H9 (cell line): ENCODE data around the gene CHD9. TPM values are rescaled to one million over a fixed set of nuclear protein-coding genes. Genes with fewer than 3 reads are reported as not detected.
A peak's percentile ranks its signal among the peaks of the same experiment; 100 is the strongest.

Source experiments
- DNase-seq: peaks from one replicate; pipeline ENCODE4 v3.0.0-alpha.2; 2017
- H2AFZ ChIP-seq: one replicate; pipeline ENCODE4 v1.6.1; 2013; ENCODE audit warnings: mild to moderate bottlenecking, low read length, control low read depth, moderate library complexity
- H2AK5ac ChIP-seq: 2 replicates; pipeline ENCODE4 v1.6.1; 2013; ENCODE audit warnings: low read length, control low read depth, mixed read lengths; ENCODE audit not compliant: insufficient read length
- H2BK120ac ChIP-seq: one replicate; pipeline ENCODE4 v1.6.1; 2013; ENCODE audit warnings: low read depth, mild to moderate bottlenecking, low read length, control low read depth, inconsistent platforms; ENCODE audit not compliant: poor library complexity, severe bottlenecking
- H2BK12ac ChIP-seq: 2 replicates; pipeline ENCODE4 v1.6.1; 2013; ENCODE audit warnings: low read length, control low read depth, mixed read lengths, low read depth; ENCODE audit not compliant: insufficient read length
- H2BK15ac ChIP-seq: 2 replicates; pipeline ENCODE4 v1.6.1; 2013; ENCODE audit warnings: low read depth, low read length, control low read depth
- H2BK20ac ChIP-seq: one replicate; pipeline ENCODE4 v1.6.1; 2013; ENCODE audit warnings: low read depth, mild to moderate bottlenecking, low read length, control low read depth, inconsistent platforms; ENCODE audit not compliant: poor library complexity, severe bottlenecking
- H2BK5ac ChIP-seq: 2 replicates; pipeline ENCODE4 v1.6.1; 2013; ENCODE audit warnings: low read length, control low read depth, mixed read lengths; ENCODE audit not compliant: insufficient read length
- H3K14ac ChIP-seq: 2 replicates; pipeline ENCODE4 v1.6.1; 2013; ENCODE audit warnings: low read length, control low read depth; ENCODE audit not compliant: insufficient read depth
- H3K18ac ChIP-seq: 2 replicates; pipeline ENCODE4 v1.6.1; 2013; ENCODE audit warnings: low read depth, mild to moderate bottlenecking, mixed read lengths, low read length, control low read depth; ENCODE audit not compliant: insufficient read length
- H3K23ac ChIP-seq: 2 replicates; pipeline ENCODE4 v1.6.1; 2013; ENCODE audit warnings: low read length, control low read depth, mixed read lengths, low read depth; ENCODE audit not compliant: insufficient read length
- H3K23me2 ChIP-seq: 2 replicates; pipeline ENCODE4 v1.6.1; 2013; ENCODE audit warnings: low read depth, mild to moderate bottlenecking, mixed read lengths, low read length, control low read depth; ENCODE audit not compliant: insufficient read length, poor library complexity, severe bottlenecking
- H3K27ac ChIP-seq: 2 replicates; pipeline ENCODE4 v1.5.1; 2013; ENCODE audit warnings: low read length, control low read depth, mixed read lengths, low read depth; ENCODE audit not compliant: insufficient read length
- H3K27me3 ChIP-seq: 2 replicates; pipeline ENCODE4 v1.6.1; 2013; ENCODE audit warnings: low read length, control low read depth, inconsistent platforms; ENCODE audit not compliant: insufficient read depth
- H3K4ac ChIP-seq: 2 replicates; pipeline ENCODE4 v1.6.1; 2013; ENCODE audit warnings: low read depth, mild to moderate bottlenecking, control low read depth, inconsistent platforms, low read length, moderate library complexity
- H3K4me1 ChIP-seq: 2 replicates; pipeline ENCODE4 v1.6.1; 2013; ENCODE audit warnings: low read length, control low read depth, inconsistent platforms; ENCODE audit not compliant: insufficient read depth
- H3K4me2 ChIP-seq: 2 replicates; pipeline ENCODE4 v1.6.1; 2013; ENCODE audit warnings: low read length, control low read depth, mixed read lengths; ENCODE audit not compliant: insufficient read length, insufficient read depth
- H3K56ac ChIP-seq: 2 replicates; pipeline ENCODE4 v1.6.1; 2013; ENCODE audit warnings: low read depth, mild to moderate bottlenecking, mixed read lengths, low read length, control low read depth; ENCODE audit not compliant: insufficient read length
- H3K79me1 ChIP-seq: 2 replicates; pipeline ENCODE4 v1.6.1; 2013; ENCODE audit warnings: low read depth, mild to moderate bottlenecking, moderate library complexity, low read length, control low read depth, inconsistent platforms; ENCODE audit not compliant: insufficient read depth, poor library complexity, severe bottlenecking
- H3K79me2 ChIP-seq: 2 replicates; pipeline ENCODE4 v1.6.1; 2013; ENCODE audit warnings: low read length, control low read depth, inconsistent platforms; ENCODE audit not compliant: insufficient read depth
- H3K9ac ChIP-seq: 2 replicates; pipeline ENCODE4 v1.6.1; 2013; ENCODE audit warnings: low read length, control low read depth, mixed read lengths; ENCODE audit not compliant: insufficient read length; ENCODE audit errors: extremely low read depth
- H3K9me3 ChIP-seq: one replicate; pipeline ENCODE4 v1.6.1; 2013; ENCODE audit warnings: low read depth, low read length, inconsistent platforms; ENCODE audit not compliant: control insufficient read depth
- H3T11ph ChIP-seq: one replicate; pipeline ENCODE4 v1.6.1; 2013; ENCODE audit warnings: mild to moderate bottlenecking, low read length, control low read depth, inconsistent platforms
- H4K20me1 ChIP-seq: one replicate; pipeline ENCODE4 v1.6.1; 2013; ENCODE audit not compliant: control insufficient read depth, insufficient read length, insufficient read depth
- H4K5ac ChIP-seq: 2 replicates; pipeline ENCODE4 v1.6.1; 2013; ENCODE audit warnings: low read depth, mild to moderate bottlenecking, mixed read lengths, low read length, control low read depth; ENCODE audit not compliant: insufficient read length
- H4K8ac ChIP-seq: replicated peaks from 2 replicates; pipeline ENCODE4 v1.6.1; 2013; ENCODE audit warnings: low read length, control low read depth, mixed read lengths, low read depth; ENCODE audit not compliant: insufficient read length
- H4K91ac ChIP-seq: 2 replicates; pipeline ENCODE4 v1.6.1; 2013; ENCODE audit warnings: low read depth, mild to moderate bottlenecking, moderate library complexity, mixed read lengths, low read length, control low read depth; ENCODE audit not compliant: insufficient read length
- H3K27ac Mint-ChIP-seq, 3 experiments: 2 replicates in 2 of 3; 3 replicates in 1 of 3; pipeline ENCODE4 v1.8.0; 2020 to 2021; ENCODE audit warnings: mixed read lengths in 3 of 3, mild to moderate bottlenecking in 1 of 3, moderate library complexity in 1 of 3
- H3K27me3 Mint-ChIP-seq: 2 replicates; pipeline ENCODE4 v1.8.0; 2021; ENCODE audit warnings: low read depth, mild to moderate bottlenecking, moderate library complexity, mixed read lengths
- H3K36me3 Mint-ChIP-seq, 3 experiments: 2 replicates in 2 of 3; 3 replicates in 1 of 3; pipeline ENCODE4 v1.8.0; 2020 to 2021; ENCODE audit warnings: low read depth in 3 of 3, mixed read lengths in 3 of 3; ENCODE audit not compliant: insufficient read depth in 1 of 3
- H3K4me1 Mint-ChIP-seq, 2 experiments: 2 replicates each; pipeline ENCODE4 v1.8.0; 2020; ENCODE audit warnings: mixed read lengths in 2 of 2
- H3K4me3 Mint-ChIP-seq, 2 experiments: 2 replicates in 1 of 2; 3 replicates in 1 of 2; pipeline ENCODE4 v1.8.0; 2020 to 2021; ENCODE audit warnings: mild to moderate bottlenecking in 2 of 2, mixed read lengths in 2 of 2, moderate library complexity in 1 of 2
- H3K9me3 Mint-ChIP-seq, 2 experiments: 2 replicates in 1 of 2; 3 replicates in 1 of 2; pipeline ENCODE4 v1.8.0; 2020; ENCODE audit warnings: mild to moderate bottlenecking in 2 of 2, mixed read lengths in 2 of 2, moderate library complexity in 1 of 2
- CTCF ChIP-seq: fragments of 200-600 bp; sonication (generic); conservative IDR thresholded peaks from 3 replicates; pipeline ENCODE4 v1.8.0; 2021; ENCODE audit warnings: antibody characterized with exemption, mild to moderate bottlenecking
- WGBS: extraction: QIAGEN DNeasy Blood & Tissue Kit; methylation state at CpG from one replicate; pipeline ENCODE4 v1.1.7; 2013; ENCODE audit warnings: missing lambda C conversion rate, low lambda C conversion rate, mixed read lengths; ENCODE audit not compliant: insufficient read length; ENCODE audit errors: extremely low coverage; 5-methylcytosine and 5-hydroxymethylcytosine counted together
- total RNA-seq: library from RNA; stranded (reverse); gene quantifications from 2 replicates; pipeline ENCODE4 v1.2.1, GENCODE V29; 2021

The CHD9 gene
- total RNA-seq, 1 experiment from 2014 or later = 46.2 TPM

- Histone ChIP-seq H3K79me2 (no peaks in the 10 kb centered on the region), H3K9me3 (no peaks in the 10 kb centered on the region), H2BK12ac (no peak overlapping the region), H2BK120ac (no peak overlapping the region), H2BK15ac (no peak overlapping the region), H3K4me1 (peaks cover 11% of the 10 kb centered on the region), H2AFZ (no peak overlapping the region), H3K23ac (no peak overlapping the region), H3T11ph (no peak overlapping the region), H4K20me1 (no peaks in the 10 kb centered on the region), H4K91ac (no peak overlapping the region), H3K27me3 (no peaks in the 10 kb centered on the region), H3K18ac (peak overlapping the region; percentile 23), H2BK5ac (no peak overlapping the region), H4K8ac (no peak overlapping the region), H3K56ac (no peak overlapping the region), H3K23me2 (peaks cover 21% of the 10 kb centered on the region), H3K14ac (peak overlapping the region; percentile 72; the same call in 1 of the 2 replicates), H3K79me1 (no peaks in the 10 kb centered on the region), H4K5ac (no peak overlapping the region), H3K4ac (no peak overlapping the region), H3K4me2 (peak overlapping the region; percentile 44), H3K27ac (no peak overlapping the region), H2BK20ac (no peak overlapping the region), H2AK5ac (no peak overlapping the region), H3K9ac (peak overlapping the region; percentile 33)
- Mint-ChIP-seq H3K36me3 (peaks cover 20 to 22% (median 20%) of the 10 kb centered on the region in 3 experiments), H3K4me1 (peaks cover 65 to 72% of the 10 kb centered on the region in 2 experiments), H3K27me3 (peaks cover 2% of the 10 kb centered on the region), H3K4me3 (peak overlapping the region; percentile 76 to 90), H3K9me3 (peaks cover 21 to 23% of the 10 kb centered on the region in 2 experiments), H3K27ac (peak overlapping the region in 2 of 3 experiments; percentile 89 to 99; a peak in 5 of 7 replicates)
- no CpG with 5 or more reads among the region's 5 CpGs for WGBS
- no peak for DNase-seq
- TF ChIP-seq CTCF = no peak
These were observed 11.4 kb upstream of the CHD9 start for GRCh38 chr16:53043428-53043831.
